Umbilical cord (tissue), 1 donor: ENCODE measurements around the gene NUP160. TPM values are rescaled to one million over a fixed set of nuclear protein-coding genes. Genes with fewer than 3 reads are reported as not detected.

ENCODE experiments used
- total RNA-seq: library from RNA; depleted of rRNA; stranded (reverse); fragments of >200 nt; gene quantifications from one replicate; pipeline ENCODE4 v1.2.3, GENCODE V29; 2014; ENCODE audit warnings: low replicate concordance; ENCODE audit not compliant: insufficient read depth

Gene NUP160
- total RNA-seq, 1 donor from 2014 or later, result 57.3 TPM

Other genes with a start within 250 kb of the NUP160 start
- gene MTCH2, start 205.8 kb downstream of the NUP160 start, total RNA-seq, result 39.7 TPM
- gene AGBL2, start 133.0 kb downstream of the NUP160 start, total RNA-seq, result 1.2 TPM
- gene FNBP4, start 81.0 kb downstream of the NUP160 start, total RNA-seq, result 133 TPM
- 21.9 TPM for gene PTPRJ, start 132.2 kb upstream of the NUP160 start, total RNA-seq